Stimulated activated CD8-positive, alpha-beta memory T cell treated with anti-CD3 and anti-CD28 coated beads, Interleukin-15, amount 100 ng/mL, for 4 hours (primary cell): Measurements from ENCODE around the gene PXT1.
"Not testable (repeated sequence)": the region's sequence is repeated elsewhere in the genome, so short reads cannot be mapped to it uniquely, and the experiment has no call there.

ENCODE experiments used
- DNase-seq, 2 donors: peaks; one replicate each; pipeline ENCODE4 v3.0.0-alpha.2; 2020; ENCODE audit warnings: low read depth in 2 of 2

The PXT1 gene

DNA sequence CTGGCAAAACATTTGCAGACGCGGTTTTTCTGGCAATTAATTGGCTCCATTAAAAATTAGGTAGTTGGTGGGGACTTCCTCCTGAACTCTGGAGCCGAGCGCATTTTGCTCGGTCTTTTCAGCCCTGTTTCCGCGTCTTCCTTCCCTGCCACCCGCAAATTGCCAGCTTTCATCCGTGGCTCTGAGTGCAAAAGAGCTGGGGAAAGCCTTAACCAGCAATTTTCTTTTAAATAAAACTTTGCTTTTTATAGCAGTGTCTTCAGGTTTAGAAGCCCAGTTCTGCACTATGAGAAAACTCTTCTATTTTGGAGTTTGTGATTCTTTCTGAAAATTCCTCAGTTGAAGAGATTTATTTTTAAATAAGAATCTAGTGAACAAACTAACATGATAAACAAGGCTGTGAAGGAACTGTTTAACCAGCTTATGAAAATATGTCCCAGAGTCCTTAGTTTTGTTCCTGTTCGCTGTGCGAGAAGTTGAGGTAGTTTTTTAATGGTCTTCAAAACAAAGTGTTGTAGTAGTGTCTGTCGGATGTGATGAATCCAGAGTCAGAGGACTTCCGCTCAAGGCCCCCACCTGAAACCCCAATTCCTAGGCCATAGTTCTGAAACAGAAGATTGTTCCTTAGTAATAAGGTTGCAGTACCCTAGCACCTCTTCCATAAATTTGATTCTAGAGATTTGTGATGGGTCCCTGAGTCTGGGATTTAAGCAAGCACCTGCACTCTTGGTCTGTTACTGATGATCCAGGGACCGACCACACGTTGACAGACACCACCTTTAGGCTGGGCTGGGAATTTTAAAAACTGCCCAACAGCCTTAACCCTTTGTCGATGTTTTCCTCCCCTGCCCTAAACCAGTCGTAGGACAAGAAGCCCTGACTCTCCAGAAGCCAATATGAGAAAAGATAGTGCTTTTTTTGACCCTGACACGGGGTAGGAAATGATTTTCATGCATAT lies 1.1 kb upstream of the PXT1 start:
- DNase-seq = no peak

DNA sequence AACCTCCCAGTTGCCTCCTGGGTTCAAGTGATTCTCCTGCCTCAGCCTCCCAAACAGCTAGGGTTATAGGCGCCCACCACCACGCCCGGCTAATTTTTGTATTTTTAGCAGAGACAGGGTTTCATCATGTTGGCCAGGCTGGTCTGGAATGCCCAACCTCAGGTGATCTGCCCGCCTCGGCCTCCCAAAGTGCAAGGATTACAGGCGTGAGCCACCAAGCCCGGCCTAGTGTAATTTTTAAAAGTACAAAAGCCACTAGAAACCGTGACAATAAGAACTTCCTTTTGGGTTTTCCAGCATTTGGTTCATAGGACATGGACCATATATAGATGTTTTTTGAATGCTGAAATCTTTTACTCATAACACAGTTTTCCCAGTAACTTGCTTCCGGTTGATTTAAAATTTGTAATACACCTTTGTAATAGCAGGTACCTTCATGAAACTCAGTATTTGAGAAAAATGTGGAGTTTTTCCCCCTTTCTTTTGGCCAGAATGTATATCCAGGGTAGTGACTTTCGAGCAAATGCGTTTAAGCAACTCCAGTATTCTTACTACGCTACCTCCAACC lies 467 bp downstream of the PXT1 start:
- DNase-seq = no peak

DNA sequence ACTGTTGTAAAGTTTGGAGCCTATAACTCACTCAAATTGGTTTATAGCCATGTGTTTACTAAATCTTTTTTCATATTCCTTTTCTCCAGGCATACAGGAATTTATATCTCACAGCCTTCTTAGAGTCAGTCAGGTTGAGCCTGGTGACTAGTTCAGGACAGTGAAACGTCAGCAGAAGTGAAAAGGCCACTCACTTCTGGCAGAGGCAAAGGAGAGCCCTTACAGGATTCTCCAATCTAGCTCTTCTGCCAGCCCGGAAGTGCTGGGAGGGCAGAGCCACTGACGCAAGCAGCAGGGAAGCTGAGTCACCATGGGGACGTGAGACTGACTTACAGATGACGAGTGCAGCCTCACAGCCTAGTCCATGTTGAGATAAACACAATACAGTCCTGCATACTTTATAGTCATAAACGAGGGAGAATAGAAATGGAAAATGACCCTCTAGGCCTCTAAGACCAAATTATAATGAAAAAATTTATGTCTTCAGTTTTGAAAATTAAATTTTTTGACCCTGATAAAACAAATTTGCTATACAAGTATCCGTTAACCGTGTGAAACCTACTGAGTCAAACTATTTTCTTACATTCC lies 1.3 kb downstream of the PXT1 start:
- DNase-seq = peak; percentile 68 to 80

DNA sequence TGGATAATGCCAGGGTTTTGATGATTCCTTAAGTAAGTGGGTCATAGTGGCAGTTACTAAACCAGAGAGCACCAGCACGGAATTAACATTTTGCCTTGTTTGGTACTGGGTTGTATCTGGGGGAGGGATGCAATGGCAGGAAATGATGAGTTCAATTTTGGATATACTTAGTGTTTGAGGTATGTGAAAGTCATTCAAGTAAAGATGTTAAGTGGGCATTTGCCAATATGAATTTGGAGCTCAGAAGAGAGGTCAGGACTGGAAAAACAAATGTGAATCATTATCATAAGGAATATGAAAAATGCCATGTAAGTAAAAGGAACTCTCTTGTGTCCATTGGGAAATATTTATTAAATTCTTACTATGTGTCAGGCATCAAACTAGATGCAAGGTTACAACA lies 6.2 kb downstream of the PXT1 start:
- DNase-seq = no peak

DNA sequence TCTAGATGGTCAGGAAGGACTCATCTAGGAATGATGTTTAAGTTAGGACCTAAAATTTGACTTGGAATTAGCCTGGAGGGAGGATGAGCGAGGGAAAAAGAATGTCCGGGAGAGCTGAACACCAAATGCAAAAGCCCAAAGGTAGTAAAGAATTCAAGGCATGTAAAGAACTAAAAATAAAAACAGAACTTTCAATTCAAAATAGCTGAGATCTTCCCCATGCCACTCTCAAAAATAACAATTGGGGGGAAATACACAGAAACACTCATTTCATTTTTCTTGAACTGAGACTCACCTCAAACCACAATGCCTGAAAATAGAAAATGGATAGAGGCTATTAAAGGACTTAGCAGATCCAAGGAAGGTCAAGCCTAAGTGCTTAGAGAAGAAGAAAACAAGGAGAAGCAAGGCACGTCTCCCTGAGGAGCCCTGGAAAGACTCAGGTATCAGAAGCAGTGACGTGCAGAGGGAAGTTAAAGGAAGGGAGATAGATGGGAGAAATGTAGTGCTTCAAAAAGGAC lies 10.4 kb downstream of the PXT1 start:
- DNase-seq = no peak

DNA sequence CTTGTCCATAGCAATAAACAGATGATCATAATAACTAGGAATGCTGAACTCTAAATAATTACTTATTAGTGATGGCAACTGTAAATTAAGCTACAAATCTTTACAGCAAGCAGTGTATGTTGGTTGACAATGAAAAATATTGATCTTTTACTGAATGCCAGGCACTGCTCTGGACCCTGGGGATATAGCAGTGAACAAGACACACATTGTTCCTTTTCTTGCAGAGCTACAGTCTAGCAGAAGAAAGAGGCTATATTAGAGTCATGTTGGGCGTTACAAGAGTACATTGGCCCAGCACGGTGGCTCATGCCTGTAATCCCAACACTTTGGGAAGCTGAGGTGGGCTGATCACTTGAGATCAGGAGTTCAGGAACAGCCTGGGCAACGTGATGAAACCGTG lies 11.5 kb downstream of the PXT1 start:
- no peak for DNase-seq

DNA sequence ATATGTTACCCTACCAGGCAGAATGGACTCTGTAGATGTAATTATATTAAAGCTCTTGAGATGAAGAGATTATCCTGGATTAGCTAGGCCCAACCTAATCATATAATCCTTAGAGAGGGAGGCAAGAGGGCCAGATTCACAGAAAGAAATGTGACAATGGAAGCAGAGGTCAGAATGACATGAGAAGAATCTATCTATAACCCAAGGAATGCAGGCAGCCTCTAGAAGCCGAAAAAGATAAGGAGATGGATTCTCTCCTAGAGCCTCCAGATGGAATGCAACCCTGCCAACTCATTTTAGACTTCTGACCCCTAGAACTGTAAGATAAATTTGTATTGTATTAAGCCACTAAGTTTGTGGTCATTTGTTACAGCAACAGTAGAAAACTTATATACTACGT lies 12.3 kb downstream of the PXT1 start:
- no peak for DNase-seq

DNA sequence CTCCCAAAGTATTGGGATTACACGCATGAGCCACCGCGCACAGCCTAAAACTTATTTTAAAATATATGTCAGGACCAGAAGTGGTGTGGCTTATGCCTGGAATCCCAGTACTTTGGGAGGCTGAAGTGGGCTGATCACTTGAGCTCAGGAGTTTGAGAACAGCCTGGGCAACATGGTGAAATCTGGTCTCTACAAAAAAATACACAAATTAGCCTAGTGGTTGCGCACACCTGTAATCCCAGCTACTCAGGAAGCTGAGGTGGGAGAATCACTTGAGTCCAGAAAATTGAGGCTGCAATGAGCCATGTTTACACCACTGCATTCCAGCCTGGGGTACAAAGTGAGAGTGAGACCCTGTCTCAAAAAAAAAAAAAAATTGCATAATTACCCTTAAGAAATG lies 13.7 kb downstream of the PXT1 start:
- DNase-seq = no peak

DNA sequence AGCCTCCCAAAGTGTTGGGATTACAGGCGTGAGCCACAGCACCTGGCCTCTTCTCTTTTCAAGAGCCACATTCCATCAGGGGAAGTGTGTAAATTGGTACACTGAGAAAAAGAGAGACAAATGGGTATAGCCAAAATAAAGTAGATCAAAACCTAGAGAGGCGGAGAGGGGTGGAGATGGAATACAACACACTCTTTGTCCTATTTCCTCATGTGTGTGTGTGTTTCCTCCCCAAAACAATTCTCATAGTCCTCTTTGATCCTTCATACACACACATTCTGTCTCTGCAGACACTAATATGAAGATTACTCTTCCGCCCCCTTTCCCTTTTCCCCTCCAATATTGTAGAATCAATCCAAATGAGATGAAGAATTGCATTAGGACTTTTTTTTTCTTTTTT lies 16.0 kb downstream of the PXT1 start:
- no peak for DNase-seq

DNA sequence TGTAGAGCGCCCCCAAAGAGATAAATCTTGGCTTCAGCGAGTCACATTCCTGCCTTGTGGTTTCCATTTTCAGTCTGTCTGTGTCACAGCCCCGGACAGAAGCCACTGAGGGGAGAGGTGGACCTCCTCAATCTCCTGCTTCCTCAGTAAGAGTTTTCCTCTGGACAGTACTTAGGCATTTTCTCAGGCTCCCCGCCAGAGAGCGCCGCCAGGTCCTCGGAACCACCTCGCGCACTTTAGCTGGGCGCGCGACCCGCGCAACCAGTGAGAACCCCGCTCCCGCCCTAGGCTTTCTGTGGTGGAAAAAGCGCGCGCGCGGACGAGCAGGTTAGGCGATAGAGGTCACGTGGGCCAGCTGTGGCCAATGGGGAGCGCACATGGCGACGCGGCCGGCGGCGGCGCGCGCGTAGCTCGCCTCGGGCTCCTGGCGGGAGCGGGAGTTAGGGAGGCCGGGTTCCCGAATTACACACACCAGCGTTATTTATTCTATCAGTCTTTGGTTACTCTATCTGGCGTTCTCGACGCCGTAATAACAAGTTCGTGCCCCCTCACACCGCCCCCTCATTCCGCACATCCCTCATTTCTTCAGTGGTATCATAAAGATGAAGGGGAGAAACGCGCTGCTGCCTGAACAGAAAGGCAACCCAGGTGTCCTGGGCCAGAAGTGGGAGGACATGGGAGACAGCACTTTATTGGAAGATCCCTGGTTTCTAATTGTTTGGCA lies 19.4 kb downstream of the PXT1 start:
- peak; percentile 97 for DNase-seq

DNA sequence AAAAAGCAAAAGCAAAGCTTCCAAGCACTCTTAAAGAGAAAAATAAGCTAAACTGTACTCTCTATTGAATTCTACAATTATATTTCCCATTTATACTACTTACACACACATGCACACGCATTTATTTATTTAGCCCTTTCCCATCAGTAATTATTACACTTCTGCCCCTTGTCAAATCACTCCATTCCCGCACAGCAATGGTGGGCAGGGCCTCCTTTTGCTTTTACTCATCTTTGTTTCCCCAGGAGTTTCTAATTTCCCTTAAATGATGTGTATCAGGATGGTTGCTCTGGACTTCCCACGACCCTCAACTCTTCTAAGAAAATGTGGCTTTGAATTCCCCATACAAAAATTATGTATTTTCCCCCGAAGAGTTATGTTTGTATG lies 19.9 kb downstream of the PXT1 start:
- no peak for DNase-seq

DNA sequence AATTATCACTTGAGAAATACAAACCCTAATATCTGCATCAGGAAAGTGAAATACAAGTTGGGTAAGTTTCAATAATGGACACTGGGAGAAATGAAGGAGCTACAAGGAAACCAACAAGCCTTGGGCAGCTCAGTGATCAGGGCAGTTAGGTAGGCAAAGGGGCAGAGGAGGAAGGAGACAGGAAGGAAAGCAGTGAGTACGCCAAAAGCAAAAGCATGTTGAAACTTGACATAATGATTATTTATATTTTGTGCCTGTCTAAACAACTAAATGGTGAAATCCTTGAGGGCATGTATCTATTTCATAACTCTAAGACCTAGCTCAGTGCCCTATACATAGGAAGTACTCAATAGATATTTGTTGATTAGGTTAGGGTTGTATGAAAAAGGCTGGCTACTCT lies 23.3 kb downstream of the PXT1 start:
- no peak for DNase-seq

DNA sequence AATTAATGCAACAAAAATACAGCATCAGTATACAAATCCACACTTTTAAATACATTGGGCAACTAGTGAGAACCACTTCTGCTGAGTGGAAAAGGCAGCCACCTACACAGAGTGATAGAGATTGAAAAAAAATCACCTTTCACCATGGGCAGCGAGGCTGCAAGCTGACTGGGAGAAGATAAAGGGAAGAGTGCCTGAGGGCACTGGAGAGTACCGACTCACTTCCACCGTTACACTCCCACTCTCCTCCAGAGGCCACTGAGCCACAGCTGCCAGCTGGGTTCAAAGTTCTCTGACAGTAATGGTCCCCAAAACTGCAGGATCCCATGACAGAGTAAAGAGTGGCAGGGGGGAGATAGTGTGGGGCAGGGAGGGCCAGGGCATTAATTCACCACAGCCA lies 24.1 kb downstream of the PXT1 start:
- DNase-seq = no peak

DNA sequence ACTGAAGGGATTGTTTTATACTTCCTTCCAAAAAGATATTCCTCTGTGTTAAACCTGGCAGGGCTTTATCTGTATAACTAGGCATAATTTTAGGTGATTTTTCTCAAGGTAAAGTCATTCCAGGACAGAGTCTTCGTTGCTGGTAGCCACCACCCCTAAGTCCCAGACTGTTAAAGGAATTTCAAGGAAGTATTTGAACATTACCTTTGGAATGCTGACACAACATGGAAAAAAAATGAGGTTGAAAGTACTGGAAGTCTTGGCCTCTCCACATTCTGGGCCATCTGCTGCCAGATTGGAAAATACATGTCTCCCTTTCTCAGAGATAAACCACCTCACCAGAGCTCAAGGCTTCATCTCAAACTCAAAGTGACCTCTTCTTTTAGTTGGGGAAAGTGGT lies 28.2 kb downstream of the PXT1 start:
- no peak for DNase-seq

DNA sequence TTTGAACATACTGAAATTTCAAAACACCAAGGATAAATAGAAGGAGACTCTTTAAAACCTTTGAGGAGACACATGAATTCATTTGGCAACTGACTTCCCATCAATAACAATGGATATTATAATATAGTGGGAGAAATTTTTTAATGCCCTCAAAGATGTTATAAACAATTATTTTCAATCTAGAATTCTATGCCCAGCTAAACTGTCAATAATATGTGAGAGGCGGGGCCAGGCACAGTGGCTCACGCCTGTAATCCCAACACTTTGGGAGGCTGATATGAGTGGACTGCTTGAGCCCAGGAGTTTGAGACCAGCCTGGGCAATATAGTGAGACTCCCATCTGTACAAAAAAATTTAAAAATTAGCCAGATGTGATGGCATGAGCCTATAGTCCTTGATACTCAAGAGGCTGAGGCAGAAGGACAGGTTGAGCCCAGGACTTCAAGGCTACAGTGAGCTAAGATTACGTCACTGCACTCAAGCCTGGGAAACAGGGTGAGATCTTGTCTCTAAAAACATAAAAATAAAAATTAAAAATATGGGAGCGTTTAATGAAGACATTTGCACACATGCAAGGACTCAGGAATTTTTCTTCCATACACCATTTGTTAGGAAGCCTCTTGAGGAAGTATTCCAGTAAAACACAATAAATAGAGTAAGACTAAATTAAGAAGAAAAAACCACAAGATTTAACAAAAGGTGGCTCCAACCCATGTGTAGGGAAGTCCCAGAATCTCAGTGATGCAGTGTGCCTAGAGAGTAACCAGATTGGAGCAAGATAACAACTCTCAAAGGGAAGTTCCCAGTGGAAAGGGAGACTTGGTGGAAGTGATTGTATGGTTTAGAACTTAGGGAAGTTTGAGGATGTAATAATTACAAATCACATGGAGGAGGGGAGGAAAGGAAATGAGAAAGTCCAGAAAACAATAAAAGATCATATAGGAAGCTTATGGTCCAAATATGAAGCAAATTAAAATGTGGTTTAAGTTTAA lies 28.9 kb downstream of the PXT1 start:
- DNase-seq = no peak

DNA sequence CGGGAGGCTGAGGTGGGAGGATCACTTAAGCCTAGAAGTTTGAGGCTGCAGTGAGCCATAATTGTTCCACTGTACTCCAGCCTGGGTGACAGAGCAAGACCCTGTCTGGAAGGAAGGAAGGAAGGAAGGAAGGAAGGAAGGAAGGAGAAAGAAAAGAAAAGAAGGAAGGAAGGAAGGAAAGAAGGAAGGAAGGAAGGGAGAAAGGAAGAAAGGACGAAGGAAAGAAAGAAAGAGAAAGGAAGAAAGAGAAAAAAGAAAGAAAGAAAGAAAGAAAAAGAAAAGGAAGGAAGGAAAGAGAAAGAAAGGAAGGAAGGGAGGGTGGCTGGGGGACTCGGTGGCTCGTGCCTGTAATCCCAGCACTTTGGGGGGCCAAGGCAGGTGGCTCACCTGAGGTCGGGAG lies 32.9 kb downstream of the PXT1 start:
- not testable (repeated sequence) for DNase-seq

DNA sequence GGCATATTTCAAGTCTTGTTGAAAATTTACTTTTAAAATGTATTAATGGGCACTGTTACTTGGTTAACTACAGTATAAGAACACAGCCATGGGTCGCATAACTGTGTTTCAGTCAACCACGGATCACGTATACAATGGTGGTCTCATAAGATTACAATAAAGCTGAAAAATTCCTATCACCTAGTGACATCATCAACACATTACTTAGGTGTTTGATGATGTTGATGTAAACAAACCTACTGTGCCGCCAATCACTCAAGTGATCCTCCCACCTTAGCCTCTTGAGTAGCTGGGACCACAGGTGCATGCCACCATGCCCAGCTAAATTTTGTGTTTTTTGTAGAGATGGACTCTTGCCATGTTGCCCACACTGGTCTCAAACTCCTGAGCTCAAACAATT lies 38.5 kb downstream of the PXT1 start:
- no peak for DNase-seq

DNA sequence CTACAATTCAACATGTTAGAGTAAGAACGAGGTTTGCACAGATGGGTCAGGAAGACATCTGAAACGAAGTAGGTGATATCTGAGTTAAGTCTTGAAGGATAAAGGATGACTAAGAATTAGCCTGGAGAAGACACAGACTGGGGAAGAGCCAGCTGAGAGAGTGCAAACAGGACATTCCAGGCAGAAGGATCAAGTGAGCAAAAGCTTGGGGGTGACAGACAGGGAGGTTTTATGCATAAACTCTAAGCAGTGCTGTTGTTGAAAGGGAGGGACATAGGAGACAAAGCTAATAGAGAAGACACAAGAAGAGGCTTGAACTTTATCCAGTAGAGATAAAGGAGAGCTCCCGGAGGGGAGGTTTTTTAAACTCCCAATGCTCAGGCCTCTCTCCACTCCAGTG lies 40.2 kb downstream of the PXT1 start:
- no peak for DNase-seq

DNA sequence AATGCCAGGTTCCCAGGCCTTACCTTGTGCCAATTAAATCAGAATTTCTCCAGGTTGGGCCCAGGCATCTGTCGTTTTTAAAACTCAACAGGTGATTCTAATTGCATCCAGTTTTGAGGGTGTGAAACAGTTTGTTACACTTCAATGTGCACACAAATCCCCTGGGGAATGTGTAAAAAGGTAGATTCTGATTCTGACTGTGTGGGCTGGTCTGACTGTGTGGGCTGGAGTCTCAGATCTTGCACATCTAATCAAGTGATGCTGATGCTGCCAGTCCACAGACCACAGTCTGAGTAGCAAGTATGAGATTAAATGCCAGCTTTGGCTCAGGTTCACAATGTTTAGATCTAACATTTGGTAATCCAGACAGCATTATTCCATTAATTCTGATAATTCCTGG lies 42.7 kb downstream of the PXT1 start:
- DNase-seq = no peak

DNA sequence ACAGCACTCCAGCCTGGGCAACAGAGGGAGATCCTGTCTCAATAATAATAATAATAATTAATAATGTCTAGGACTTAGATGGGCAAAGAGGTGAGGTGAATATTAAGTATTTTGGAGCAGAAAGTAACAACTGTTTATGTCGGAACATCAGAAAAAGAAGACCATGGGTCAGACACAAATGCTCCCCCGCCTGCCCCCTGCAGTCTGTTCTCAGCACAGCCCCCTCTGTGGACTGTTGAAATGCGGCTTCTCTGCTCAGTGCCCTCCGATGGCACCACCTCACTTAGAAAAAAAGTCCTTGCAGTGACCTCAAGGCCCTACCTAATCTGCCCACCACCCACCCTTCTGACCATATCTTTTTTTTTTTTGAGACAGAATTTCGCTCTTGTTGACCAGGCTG lies 50.0 kb downstream of the PXT1 start:
- DNase-seq = no peak

DNA sequence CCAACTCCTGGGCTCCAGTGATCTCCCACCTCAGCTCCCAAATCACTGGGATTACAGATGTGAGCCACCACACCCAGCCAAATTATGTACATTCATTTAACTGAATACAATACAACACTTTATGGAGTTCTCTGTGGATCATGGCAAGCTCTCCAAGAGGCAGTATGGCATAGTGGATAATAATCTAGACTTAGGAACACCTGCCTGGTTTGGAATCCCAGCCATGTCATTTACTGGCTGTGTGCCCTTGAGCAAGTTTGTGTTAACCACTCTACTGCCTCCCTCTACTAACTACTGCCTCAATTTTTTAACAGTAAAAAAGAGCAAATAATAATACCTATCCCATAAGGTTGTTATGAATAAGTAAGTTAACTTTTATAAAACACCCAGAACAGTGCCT lies 53.3 kb downstream of the PXT1 start:
- DNase-seq = no peak
